Measurements from ENCODE around the gene IFNG-AS1.

Gene IFNG-AS1

DNA sequence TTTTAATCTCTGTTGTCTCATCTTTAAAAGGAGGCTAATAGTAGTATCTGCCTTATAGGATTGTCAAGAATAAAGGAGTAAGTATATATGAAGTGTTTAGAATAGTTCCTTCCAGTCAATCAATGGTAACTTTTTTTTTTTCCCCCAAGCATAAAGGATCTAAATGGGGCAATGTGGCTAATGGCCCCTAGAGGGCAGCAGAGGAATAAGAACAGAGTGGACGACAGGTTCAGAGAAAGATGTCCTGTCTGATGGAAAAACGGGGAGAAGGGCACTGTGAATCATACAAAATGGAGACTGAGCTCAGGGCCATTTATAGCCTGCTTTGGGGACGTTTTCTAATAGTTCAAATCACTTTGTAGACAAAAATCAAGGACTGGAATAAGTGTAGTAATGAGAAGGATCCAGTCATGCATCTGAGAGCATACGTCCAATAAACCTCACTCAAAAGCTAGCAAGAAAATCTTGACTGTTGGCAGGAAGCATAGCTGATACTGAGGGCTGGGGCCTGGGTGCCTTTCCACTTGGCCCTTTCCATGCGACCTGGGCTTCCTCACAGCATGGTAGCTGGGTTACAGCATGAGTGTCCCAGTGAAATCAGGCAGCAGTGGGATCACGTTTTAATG, 51.3 kb downstream of the IFNG-AS1 start:
- DNase-seq = peak; percentile 79

DNA sequence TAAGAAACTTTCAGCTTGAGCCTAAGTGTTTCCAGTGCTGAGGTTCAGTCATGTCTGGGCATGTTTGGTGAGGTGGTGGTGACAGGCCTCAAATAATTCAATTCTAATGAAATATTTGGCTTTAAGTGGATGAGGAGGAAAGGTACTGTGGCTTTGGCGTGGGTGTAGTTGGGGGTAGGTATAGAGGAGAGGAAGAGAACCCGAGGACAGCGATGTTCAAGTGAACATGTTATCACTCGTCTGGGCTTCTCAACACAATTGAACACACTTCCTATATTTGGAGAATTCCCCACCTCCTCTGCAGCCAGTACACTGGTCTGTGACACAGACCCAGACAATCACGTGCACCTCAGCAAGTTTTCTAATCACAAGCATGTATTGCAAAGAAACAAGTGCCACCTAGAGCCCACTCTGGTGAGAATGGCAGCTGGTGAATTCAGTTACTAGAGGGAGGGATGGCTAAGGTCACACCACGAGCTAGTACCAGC, 53.0 kb downstream of the IFNG-AS1 start:
- DNase-seq = peak; percentile 17

DNA sequence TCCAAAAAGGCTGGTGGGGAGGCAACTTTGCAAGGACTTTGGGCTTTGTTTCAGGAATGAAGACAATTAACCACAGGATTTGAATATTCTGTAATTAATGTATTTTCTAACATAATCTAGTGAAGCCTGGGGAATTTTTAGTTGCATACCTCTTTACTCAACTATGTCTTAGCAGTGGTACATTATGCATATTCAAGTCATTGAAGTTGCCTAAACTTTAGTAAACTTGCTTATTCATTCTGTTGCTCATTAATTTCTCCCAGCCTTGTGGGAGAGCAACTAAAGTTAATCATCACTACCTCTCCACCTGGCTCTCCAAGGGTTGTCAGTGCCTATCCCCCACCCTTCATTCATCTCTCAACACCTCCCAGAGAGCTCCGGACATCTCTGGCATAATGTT, 54.2 kb downstream of the IFNG-AS1 start:
- no peak for DNase-seq

DNA sequence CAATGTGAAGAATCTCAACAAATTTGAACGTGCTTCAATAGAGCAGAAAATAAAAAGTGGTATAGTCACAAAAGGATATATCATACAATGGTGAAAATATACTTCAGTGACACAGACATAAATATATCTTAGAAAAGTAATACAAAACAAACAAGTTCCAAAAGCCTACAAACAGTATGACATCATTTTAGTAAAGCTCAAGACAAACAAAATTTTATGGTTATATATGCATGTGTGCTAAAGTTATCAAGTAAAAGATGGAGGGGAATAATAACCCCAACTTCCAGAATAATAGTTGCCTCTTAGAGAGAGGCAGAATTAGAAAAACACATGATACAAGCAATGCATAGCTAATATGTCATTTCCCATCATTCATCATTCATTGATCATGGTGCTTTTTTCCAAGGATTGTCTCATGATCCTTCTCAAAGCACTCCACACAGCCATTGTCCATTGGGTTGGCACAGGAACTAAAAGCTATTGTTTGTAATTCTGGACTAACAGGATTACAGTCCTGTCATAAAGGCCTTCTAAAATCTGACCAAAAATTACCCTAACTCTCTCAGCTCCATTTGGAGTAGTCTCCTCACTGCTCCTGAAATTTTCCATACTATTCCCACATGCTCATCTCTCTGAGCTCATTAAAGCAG, 59.5 kb downstream of the IFNG-AS1 start:
- DNase-seq = no peak

DNA sequence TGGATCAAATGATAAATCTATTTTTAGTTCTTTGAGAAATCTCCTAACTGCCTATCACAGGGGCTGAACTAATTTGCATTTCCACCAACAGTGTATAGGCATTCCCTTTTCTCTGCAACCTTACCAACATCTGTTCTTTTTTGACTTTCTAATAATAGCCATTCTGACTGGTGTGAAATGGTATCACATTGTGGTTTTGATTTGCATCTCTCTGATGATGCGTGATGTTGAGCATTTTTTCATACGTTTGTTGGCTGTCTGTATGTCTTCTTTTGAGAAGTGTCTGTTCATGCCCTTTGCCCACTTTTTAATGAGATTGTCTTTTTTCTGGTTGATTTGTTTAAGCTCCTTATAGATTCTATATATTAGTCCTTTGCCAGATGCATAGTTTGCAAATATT, 67.1 kb downstream of the IFNG-AS1 start:
- no peak for DNase-seq

DNA sequence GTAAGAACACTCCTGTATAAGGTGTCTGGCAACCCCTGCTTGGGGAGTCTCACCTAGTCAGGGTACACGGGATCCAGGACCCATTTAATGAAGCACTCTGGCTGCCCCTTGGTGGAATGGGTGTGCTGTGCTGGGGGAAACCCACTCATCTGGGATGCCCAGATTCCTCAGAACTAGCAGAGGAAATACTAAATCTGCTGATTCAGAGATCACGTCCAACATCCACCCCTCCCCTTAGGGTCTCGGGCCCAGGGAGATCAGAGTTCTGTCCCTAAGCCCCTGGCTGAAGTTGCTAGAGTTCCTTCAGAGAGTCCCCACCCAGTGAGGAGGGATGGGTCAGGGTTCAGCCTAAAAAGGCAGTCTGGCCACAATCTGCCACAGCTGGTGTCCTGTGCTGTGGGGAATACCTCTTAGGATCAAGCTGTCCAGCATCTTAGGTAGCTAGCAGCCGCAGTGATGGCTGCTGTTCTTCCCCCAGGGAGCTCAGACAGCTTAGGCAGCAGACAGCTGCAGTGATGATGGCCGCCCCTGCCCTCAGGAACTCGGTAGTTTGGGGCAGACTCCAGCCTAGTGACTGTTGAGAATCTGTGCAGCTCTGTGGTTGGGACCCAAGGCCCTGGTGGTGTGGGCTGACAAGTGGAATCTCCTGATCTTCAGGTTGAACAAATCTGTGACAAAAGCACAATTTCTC, 74.8 kb downstream of the IFNG-AS1 start:
- no peak for DNase-seq

DNA sequence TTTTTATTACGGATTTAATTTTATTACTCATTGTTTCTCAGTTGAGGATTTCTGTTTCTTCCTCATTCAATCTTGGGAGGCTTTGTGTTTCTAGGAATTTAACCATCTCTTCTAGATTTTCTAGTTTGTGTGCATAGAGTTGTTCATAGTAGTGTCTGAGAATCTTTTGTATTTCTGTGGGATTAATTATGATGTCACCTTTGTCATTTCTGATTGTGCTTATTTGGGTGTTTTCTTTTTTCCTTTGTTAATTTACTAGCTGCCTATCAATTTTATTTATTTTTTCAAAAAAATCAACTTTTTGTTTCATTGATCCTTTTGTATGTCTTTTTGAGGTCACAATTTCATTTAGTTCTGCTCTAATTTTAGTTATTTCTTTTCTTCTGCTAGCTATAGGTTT, 75.9 kb downstream of the IFNG-AS1 start:
- DNase-seq = no peak

DNA sequence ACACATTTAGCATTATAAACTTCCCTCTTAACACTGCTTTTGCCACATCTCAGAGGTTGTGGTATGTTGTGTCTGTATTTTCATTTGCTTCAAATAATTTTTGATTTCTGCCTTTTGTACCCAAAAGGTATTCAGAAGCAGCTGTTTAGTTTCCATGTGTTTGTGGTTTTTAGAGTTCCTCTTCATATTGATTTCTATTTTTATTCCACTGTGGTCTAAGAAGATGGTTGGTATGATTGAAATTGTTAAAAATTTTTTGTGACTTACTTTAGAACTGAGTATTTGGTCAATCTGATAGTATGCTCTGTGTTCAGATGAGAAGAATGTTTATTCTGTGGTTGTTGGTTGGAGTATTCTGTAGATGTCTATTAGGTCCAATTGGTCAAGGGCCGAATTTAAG, 76.4 kb downstream of the IFNG-AS1 start:
- DNase-seq = no peak

DNA sequence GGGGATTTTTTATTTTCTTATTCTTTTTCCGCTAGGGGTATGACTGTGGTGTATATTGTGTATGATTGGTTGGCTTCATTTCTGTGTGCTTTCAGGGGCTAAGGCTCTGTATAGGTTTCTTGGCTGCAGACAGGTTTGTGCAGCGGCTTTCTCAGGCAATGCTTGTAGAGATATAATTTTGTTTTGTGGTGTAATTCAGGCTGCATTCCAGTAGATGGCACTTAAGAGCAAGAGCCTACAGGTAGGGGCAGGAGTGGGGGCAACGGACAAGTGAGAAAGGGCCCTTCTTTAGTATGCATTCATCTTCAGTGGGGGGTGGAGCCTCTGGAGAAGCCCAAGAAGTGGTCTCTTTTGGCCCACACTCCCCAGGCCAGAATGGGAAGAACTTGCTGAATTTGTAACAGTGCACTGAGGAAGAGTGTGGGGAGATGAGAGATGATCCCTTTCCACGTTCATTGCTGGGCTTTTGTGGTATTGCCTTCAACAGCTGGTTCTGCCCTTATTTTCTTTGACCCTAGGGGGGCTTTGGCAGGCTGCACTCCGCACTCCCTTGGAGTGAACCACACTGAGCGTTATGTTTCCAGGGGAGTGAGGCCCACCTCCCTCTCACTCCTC, 78.6 kb downstream of the IFNG-AS1 start:
- no peak for DNase-seq

DNA sequence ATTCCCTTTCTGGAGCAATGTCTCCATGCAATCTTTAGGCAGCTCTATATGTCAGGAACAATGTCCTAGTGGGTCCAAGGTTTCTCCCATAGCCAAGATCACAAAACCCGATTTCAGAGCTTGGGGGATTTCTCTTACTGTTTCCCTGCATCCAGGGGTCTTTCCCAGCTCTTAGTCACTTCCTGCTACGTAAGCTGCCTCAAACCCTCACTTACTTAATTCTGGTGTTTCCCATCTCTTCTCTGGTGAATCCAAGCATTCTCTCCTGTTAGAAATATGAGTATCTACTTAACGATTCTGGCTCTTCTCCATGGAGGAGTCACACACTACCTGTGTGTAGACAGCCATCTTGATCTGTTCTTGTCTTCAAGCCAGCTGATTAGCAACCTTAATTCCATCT, 80.0 kb downstream of the IFNG-AS1 start:
- no peak for DNase-seq
